GM12892 (cell line): ENCODE measurements around the gene SALL1.

Experiments
- POLR2A ChIP-seq: IDR thresholded peaks from 2 replicates; pipeline ENCODE4 v1.6.1; 2011; ENCODE audit warnings: low read depth, low read length, control low read depth
- POLR2AphosphoS5 ChIP-seq: IDR thresholded peaks from 2 replicates; pipeline ENCODE4 v1.6.1; 2011; ENCODE audit warnings: low read depth, low read length, control low read depth
- TAF1 ChIP-seq: IDR thresholded peaks from 2 replicates; pipeline ENCODE4 v1.6.1; 2011; ENCODE audit warnings: low read depth, mild to moderate bottlenecking, control low read depth, low read length, borderline replicate concordance

- no peak for TF ChIP-seq TAF1
- no peak for TF ChIP-seq POLR2AphosphoS5
- TF ChIP-seq POLR2A: no peak
These were observed 10.5 kb upstream of the SALL1 start for GRCh38 chr16:51161440-51162195.
